NCI-H2196 (cell line): ENCODE results near the gene MAN1C1.

Experiments
- DNase-seq: peaks from one replicate; lab custom pipeline; 2025; ENCODE audit not compliant: unreplicated experiment; lab: John Stamatoyannopoulos, UW

The MAN1C1 gene

DNA sequence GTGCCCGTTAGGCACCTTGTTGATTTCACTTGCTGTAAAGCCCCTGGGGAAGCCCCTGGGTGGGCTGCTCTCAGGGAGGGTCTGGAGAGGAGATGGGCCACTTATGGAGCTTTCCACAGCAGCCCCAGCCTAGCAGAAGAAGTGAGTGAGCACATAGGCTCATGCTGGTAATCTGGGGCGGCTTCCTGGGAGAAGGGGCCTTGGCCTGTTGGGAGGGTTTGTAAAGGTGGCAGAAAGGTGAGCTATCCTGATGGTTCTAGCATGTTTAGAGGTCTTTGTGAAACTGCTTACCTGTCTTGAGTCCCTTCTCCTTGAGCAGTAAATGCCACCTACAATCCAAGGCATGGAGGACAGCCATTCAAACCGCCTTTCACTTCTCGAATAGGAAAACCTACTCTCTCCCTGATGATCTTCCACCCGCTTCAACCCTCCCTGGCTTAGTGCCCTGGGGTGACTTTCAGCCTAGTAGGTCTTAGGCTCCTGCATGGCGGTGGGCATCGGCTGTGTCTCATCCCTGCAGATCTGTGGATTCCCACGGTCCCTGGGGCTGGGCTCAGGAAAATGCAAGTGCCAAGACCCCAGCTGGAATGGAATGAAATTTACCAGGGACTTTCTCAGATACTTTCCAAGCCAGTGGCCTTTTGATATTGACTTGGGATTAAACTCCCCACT, 95.8 kb downstream of the MAN1C1 start:
- DNase-seq: no peak

DNA sequence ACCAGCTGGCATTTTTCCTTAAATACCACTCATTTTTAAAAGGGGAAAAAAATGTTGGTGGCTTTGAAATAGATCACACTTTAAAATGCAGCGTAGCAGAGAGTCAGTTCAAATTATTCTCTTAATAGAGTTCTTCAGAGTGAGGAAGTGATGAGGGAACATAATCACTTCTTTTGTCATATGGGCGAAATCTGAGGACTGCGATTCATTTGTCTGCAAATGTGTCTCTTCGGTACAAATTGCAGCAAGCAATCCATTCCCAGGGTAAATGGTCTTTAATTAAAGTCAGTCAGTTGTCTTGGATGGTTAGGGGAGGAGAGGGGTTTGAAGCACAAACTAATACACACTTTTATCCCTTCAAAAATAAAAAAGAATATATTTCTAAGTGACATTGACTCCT, 97.4 kb downstream of the MAN1C1 start:
- no peak for DNase-seq

DNA sequence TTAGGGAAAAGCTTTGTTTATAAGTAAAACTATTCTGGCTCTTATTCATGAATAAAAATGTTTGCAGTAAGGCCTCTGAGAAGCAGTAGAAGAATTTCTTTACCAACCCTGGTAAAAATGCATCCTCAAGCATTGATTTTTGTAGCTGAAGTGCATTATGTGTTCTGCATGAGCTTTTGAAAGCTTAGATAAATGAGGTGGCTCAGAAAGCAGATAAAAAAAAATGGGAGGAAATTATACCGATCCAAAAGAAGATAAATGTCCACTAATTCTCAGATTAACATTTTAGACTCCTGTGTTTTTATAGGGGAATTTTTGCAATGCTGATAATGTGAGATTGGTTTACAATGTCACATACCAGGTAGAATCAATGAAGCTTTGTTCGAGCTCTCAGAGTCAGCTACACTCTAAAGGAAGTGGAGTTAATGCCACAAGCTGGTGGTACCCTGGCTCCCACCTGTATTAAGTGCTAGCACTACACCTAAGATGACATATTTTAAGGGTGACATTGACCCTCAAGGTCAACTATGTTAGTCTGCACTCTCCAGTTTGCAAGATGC, 97.9 kb downstream of the MAN1C1 start:
- no peak for DNase-seq

DNA sequence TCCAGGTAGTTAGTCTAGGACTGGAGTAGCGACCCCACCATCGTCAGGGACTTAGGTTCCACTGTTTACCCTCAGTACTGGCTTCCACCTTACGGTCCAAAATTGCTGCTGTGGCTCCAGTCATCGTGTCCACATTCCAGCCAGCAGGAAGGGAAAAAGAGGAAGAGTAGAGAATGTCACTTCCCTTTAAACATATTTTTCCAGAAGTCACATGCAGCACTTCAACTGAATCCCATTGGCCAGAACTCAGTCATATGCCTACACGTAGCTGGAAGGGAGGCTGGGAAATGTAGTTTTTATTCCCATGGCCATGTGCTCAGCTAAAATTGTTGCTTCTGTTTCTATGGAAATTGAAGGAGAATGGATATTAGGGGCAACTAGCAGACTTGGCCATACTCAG, 99.3 kb downstream of the MAN1C1 start:
- no peak for DNase-seq

DNA sequence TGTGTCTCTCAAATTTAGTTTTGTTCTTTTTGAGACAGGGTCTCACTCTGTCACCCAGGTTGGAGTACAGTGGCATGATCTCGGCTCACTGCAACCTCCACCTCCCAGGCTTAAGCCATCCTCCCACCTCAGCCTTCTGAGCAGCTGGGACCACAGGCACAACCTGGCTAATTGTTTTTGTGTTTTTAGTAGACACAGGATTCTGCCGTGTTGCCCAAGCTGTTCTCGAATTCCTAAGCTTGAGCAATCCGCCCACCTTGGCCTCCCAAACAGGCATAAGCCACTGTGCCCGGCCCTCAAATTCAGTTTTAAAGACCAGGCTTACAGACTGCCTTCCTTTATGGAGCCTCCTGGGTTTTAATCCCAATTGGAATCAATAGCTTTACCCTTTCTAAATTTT, 99.7 kb downstream of the MAN1C1 start:
- no peak for DNase-seq

DNA sequence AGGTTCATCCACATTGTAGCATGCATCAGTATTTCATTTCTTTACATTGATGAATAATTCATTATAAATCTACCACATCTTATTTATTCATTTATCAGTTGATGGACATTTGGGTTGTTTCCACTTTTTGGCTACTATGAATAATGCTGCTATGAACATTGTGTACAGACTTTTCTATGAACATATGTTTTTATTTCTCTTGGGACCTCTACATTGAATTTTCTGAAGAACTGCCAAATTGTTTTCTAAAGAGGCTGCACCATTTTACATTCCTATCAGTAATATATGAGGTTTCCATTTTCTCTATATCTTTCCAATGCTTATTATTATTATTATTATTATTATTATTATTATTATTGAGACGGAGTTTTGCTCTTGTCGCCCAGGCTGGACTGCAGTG, 102.1 kb downstream of the MAN1C1 start:
- DNase-seq: no peak

DNA sequence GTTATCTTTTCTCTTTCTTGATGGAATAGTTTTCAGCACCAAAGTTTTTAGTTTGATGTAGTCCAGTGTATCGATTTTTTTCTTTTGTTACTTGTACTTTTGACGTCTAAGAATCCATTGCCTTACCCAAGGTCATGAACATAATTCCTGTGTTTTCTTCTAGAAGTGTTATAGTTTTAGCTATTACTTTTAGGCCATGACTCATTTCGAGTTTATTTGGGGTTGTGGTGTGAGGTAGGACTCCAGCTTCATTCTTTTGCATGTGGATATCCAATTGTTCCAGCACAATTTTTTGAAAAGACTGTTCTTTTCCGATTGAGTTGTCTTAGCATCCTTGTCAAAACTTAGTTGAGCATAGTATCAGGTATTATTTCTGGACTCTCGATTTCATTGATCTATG, 104.0 kb downstream of the MAN1C1 start:
- no peak for DNase-seq

DNA sequence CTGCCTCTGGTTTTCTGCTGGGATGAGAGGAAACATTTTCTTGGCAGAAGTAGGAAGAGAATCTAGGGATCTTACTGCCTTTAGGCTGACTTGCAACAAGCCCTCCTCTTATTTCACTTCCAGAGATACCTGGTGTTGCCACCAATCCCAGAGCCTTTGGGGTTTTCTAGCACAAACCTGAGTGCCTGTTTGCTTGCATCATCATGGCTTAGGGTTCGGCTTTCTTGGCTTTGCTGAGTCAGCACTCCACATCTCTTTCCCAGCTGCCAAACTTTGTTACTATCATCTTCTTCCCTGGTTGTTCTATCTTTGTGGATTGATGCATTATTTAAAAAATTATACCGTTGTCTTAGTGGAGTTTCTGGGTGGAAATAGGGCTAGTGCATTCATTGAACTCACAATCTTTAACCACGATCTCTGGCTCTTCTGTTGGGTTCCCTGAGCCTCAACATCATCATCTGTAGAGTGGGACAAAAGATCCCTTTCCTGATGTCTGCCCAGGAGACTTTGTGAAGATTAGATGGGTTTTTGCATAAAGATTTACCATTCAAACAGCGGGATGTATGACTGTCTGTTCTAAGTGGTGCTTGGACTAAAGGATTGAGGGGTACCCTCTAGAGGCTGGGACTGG, 106.8 kb downstream of the MAN1C1 start:
- no peak for DNase-seq

DNA sequence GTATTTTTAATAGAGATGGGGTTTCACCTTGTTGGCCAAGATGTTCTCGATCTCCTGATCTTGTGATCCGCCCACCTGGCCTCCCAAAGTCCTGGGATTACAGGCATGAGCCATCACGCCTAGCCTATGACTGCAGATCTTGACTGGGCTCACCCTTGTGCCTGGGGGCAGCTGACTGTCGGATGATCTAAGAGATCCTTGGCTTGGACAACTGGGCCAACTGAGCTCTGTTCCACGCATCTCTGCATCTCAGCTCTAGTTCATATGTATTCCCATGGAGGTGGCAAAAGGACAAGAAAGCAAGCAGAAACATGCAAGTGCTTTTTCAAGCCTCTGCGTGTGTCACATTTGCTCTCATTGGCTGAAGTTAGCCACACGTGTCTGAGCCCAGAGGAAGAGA, 107.6 kb downstream of the MAN1C1 start:
- no peak for DNase-seq

DNA sequence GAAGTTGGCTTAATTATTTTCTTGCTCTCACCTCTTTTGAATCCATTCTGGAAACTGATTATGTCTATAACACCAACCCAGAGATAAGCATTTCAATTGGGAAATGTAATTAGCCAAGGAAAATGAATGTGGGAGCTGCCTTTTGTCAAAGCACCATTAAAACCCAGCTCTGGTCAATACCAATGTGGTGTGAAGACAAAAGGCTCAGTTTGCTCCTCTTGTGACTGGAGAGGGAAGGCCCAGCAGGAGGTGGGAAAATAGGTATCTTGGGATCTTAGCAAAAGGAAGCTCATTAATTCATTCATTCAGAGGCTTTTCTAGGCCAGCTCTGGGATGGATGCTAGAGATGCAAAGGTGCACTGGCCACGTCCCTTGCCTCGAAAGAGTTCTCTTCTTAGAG, 108.4 kb downstream of the MAN1C1 start:
- DNase-seq: no peak

DNA sequence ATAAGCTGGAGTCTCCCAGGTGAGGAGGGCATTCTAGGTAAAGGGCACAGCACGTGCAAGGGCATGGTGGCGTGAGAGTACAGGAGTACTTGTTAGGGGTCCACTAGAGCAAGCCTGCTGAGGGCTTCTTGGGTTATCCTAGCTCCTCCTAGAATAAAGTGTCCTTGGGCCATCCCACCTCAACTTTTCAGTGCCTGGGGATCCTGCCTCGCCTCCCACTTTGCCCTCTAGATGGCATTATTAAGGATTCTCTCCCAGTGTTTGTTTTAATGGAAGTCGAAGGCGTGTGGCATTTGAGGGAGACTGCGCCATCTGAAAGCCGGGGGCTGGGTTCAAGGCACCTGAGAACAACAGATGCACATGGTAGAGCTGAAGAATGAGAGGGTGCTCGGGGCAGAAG, 108.9 kb downstream of the MAN1C1 start:
- DNase-seq: no peak

DNA sequence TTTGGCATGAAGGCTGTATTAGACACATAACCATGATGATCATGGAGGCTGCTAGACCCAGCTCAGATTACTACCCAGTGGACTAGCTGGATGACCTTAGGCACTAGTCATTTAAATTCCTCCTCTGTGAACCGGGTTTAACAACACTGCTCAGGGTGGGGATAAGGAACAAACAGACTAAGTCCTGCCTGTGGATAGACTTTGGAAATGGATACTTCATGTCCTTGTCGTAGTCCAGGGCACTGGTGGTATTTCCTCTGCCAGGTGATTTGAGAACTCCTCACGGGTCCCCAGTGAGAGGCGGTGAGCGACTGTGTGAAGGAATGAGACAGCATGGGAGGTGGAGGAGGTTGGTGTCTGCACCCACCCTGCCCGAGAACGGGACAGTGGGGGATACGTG, 110.5 kb downstream of the MAN1C1 start:
- no peak for DNase-seq

DNA sequence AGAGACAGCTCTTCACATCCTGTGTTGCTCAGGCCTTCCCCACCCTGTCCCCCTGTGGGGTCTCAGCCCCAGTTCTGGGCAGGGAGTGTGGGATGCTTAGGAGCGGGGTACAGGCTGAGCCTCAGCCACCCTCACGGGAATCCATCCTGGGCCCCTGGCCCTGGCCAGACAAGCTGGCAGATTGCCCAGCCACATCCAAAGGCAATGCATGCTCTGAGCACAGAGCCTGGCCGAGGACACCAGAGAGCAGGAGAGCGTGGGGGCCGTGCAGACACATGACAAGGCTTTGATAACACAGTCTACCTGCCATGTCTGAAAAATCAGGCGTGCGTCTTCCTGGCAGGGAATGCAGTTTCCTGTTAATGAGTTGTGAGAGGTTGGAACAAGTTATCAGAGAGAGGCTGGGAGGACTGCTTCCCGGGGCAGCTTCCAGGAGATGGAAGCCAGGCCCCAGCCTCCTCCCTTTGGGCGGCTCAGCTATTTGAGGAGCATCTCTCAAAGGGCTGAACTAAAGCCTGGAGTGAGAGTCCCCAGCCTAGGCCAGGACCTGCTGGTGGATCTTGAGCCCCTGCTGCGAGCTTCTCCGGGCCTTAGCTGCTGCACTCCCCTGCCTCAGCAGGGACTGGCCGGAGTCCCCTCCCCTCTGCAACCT, 111.2 kb downstream of the MAN1C1 start:
- peak; percentile 36 for DNase-seq

DNA sequence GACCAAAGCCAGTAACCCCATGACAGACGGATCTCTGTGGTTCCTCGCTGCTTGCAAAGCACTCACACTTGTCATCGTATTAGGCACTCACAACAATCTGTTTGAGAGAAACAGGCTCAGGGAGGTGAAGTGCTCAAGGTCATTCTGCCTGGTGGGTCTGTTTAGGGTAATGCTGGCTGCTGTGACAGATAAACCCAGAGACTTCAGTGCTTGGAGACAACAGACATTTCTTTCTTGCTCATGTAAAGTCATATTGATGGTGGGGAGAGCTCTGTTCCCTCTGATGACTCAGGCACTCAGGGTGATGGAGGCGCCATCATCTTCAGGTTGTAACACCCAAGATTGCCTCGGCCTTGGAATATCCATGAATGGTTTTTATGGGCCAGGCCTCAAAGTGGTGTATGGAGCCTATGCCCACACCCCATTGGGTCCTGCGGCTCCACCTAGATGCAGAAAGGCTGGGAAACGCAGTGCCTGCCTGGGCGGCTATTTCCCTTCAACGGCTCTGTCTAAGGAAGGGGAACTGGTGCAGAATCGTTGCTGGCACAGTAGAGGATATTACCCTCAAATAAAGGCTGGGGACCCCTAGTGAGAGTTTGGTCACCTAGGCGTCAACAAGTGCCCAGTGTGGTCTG, 111.8 kb downstream of the MAN1C1 start:
- DNase-seq: no peak

DNA sequence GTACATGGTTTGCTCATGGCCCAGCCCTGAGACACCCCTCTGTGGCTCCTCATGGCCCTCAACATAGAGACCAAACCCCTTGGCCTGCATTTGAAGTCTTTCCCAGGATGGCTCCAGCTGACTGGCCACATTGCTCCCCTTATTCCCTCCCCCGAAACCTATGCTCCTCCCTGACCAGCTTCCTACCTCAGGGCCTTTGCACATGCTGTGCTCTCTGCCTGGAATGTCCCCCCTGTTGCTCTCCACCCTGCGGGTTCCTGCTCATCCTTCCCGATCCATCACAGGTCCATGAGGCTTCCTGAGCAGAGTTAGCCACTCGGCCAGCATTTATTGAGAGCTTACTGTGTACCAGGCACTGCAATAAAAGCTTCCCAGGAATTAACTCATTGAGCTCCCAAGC, 112.5 kb downstream of the MAN1C1 start:
- no peak for DNase-seq

DNA sequence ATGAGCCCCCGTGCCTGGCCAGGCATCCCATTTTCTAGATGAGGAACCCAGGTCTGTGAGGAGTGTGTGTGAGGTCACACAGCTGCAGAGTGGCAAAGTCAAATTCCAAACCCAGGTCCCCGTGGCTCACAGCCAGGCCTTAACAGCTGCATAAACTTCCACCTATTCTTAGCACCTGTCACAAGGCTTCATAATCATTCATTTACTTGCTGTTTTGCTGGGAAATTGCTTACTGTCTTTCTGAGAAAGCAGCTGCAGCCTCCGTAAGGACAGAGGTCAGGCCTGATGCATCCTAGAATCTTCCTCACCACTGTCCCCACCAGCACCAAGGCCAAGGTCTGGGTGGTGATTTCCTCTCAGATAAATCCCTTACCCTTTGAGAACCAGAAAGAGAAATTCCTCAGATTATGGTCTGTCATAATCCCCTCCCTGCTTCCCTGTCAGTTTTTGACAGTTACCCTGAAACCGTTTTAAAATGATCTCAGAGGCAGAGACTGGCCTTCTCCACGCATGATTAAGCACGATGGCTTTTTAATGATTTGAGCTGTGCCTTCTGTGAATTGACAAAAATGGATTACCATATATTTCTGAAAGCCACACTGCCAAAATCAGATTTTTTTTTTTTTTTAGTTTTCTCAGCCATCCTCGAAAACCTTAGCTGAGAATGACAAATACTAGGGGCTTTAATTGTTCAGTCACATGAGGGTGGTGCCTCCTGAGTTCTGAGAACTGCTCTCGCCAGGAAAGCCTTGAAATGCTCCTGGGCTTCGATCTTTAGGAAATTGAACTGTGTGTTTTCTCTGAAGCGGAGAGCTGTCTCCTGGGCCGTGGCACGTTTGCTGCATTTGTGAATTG, 113.4 kb downstream of the MAN1C1 start:
- peak; percentile 35 for DNase-seq

DNA sequence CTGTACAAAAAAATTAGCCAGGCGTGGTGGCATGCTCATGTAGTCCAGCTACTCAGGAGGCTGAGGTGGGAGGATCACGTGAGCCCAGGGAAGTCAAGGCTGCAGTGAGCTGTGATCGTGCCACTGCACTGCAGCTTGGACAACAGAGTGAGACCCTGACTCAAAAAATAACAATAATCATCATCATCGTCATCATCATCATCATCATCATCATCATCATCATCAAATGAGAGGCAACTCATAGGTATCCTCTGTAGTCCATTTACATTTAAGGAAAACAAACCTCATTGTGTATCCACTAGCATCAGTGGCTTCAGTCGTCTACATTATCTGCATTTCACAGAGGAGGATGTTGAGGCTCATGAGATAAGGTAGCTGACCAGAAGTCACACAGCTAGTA, 114.6 kb downstream of the MAN1C1 start:
- DNase-seq: no peak

DNA sequence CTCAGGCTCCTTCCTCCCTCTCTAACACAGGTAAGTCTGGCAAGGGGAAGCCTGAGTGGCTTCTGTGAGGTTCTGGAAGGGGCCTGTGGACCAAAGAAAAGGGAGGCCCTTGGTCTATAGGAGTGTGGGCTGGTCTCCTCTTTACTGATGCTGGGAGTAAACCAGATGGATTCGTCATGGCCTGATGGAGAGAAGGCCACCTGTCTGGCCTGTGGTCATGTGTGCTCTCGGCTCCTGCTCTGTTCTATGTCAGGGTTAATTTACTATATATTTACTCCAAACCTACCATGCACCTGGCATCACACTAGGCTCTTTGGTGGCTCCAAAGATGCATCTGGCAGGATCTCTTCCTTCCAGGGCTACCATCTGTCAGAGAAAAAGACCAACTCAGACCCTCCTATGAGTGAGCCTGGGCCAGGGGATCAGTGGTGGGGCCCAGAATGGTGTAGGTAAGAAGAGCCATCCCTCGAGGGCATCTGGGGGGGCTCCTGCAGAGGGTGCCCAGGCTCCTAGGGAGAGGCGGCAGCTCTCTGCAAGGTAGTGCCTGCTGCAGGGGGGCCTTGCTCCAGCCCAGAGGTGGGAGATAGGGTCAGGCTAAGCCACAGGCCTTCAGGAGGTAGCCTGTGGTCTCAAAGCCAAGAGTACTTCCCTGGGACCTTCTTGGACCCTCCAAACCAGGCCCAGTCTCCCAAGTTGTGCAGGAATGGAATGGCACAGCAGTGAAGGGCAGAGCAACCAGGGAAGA, 115.2 kb downstream of the MAN1C1 start:
- DNase-seq: no peak

DNA sequence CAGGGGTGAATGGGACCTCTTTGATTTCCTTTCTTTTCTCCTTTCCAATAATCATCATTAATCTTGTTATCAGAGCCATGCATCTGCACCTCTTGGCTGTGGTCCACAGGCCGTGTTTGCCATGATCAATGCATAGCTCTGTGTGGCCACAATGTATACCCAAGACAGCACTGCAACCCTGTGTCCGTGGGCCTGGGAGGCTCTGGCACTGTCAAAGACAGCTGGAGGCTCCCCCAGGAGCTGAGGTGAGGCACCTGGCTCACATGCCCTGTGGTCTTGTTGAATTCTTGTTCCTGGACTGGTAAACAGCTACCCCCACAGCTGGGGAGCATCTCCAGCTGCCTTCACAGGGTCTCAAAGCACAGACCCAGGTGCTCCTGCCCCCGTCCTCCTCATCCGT, 116.2 kb downstream of the MAN1C1 start:
- DNase-seq: no peak

DNA sequence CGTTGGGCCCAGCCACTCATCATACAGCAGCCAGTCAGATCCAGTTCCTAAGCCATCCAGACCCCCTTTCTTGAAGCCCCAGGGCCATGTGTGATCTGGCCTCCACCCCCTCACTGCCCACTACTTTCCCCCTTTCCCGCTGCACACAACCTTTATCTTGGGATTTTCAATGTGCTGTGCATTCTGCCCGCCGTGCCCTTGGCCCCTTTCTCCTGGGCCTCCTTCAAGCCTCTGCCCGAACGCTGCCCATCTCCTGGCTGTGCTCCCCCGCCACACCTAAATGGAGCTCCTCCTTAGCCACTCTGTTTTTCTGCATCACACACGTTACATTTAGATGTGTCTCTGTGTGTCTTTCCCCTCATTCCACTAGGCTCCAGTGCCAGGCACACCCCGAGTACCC, 116.7 kb downstream of the MAN1C1 start:
- no peak for DNase-seq
